ENCODE data around the gene ROBO2.

ROBO2 gene

DNA sequence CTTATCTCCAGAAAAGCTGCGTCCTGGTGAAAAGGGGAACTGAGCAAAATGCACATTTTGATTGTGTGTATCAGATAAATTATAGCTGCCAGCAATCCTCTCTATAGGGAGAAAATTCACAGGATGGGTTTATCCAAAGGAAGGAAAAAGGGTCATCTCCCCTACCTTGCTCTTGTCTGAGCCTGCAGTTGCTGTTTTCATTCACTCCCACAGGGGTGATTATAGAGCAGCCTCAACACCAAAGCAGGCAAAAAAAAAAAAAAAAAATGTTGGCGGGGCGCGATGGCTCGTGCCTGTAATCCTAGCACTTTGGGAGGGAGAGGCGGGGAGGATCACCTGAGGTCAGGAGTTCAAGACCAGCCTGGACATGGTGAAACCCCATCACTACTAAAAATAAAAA lies 333.7 kb downstream of the ROBO2 start:
- H3K4me3 ChIP-seq = no peak overlapping the region
- DNase-seq (ENCODE audit: low spot score) = no peak
- H3K27ac ChIP-seq = no peak overlapping the region
- no peak for TF ChIP-seq CTCF (IDR thresholded peaks at IDR 0.05)

GRCh38 chr3:77376511-77376910 lies 336.6 kb downstream of the ROBO2 start:
- Histone ChIP-seq H3K4me3 (no peak overlapping the region), H3K27ac (no peak overlapping the region)
- no peak for TF ChIP-seq CTCF (IDR thresholded peaks at IDR 0.05)
- no peak for DNase-seq (ENCODE audit: low spot score)

DNA sequence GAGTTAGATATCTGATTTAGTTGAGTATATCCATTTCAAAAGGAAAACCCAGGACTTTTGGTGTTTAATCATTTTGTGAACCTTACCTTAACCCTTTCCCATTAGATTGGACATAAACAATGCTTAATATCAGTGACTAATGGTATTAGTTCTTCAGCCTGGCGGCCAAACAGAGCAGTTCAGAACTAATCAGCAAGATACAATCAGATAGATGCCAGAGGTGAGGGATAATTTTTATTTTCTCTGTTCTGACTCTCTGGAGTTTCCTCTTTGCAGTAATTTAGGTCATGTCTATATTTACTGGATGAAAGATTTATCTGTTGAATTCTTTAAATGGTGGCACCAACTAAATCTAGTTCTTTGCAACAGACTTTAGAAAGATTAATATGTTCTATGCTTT lies 337.8 kb downstream of the ROBO2 start:
- DNase-seq (ENCODE audit: low spot score) = no peak
- Histone ChIP-seq H3K4me3 (no peak overlapping the region), H3K27ac (no peak overlapping the region)
- no peak for TF ChIP-seq CTCF (IDR thresholded peaks at IDR 0.05)

GRCh38 chr3:77380136-77380535 lies 340.2 kb downstream of the ROBO2 start:
- no peak for TF ChIP-seq CTCF (IDR thresholded peaks at IDR 0.05)
- Histone ChIP-seq H3K27ac (no peak overlapping the region), H3K4me3 (no peak overlapping the region)
- DNase-seq (ENCODE audit: low spot score) = no peak

- TF ChIP-seq CTCF (IDR thresholded peaks at IDR 0.05) = no peak
- DNase-seq (ENCODE audit: low spot score) = no peak
- Histone ChIP-seq H3K4me3 (no peak overlapping the region), H3K27ac (no peak overlapping the region)
These were observed 341.5 kb downstream of the ROBO2 start for GRCh38 chr3:77381431-77381830.

DNA sequence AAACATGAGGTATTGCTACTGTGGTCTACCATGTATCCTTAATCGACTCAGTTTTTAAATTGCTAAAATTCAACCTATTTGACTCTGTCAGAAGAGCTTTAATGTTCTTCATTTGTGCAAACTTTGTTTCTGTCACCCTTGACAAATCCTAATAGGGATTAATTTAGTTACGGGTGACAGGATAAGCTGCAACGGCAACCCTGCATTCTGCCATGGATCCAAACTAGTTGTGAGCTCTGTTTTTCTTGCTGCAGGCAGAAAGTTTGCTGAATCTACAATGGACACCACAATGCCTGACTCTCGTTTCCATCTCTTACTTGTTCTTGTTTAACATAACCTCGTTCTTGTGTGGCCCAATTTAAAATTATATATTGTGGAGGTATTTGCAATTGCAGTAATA lies 352.3 kb downstream of the ROBO2 start:
- no peak overlapping the region for H3K27ac ChIP-seq
- no peak overlapping the region for H3K4me3 ChIP-seq
- DNase-seq (ENCODE audit: low spot score) = no peak
- no peak for TF ChIP-seq CTCF (IDR thresholded peaks at IDR 0.05)

- TF ChIP-seq CTCF (IDR thresholded peaks at IDR 0.05) = no peak
- DNase-seq (ENCODE audit: low spot score) = no peak
- H3K27ac ChIP-seq = no peak overlapping the region
- H3K4me3 ChIP-seq = no peak overlapping the region
These were observed 354.1 kb downstream of the ROBO2 start for GRCh38 chr3:77394046-77394445.
